GM21786 (cell line): ENCODE data around the gene DCAKD.
A peak's percentile ranks its signal among the peaks of the same experiment; 100 is the strongest.
"Not testable (repeated sequence)": the region's sequence is repeated elsewhere in the genome, so short reads cannot be mapped to it uniquely, and the experiment has no call there.

ENCODE experiments used
- ATAC-seq: cut with Tn5 transposase; IDR thresholded peaks from one replicate; pipeline ENCODE4 v1.9.1; 2021; ENCODE audit not compliant: unreplicated experiment

The DCAKD gene

DNA sequence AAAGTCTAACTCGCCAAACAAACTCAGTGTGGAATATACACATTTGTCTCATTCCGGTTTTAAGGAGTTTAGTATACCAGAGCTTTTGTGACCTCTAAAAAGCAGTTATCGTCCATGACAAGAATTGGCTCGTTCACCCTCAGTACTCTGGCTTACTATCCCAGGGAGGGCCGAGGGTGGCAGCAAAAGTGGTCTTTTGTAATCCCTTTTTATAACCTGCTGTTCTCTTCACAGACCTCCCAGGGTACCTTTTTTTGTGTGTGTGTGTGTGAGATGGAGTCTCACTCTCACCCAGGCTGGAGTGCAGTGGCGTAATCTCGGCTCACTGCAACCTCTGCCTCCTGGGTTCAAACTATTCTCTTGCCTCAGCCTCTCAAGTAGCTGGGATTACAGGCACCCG is 18.6 kb upstream of the DCAKD start:
- ATAC-seq, result no peak

- ATAC-seq, result no peak
These were observed 16.2 kb upstream of the DCAKD start for GRCh38 chr17:45067637-45068036.

GRCh38 chr17:45063198-45063597 is 11.8 kb upstream of the DCAKD start:
- ATAC-seq, result no peak

DNA sequence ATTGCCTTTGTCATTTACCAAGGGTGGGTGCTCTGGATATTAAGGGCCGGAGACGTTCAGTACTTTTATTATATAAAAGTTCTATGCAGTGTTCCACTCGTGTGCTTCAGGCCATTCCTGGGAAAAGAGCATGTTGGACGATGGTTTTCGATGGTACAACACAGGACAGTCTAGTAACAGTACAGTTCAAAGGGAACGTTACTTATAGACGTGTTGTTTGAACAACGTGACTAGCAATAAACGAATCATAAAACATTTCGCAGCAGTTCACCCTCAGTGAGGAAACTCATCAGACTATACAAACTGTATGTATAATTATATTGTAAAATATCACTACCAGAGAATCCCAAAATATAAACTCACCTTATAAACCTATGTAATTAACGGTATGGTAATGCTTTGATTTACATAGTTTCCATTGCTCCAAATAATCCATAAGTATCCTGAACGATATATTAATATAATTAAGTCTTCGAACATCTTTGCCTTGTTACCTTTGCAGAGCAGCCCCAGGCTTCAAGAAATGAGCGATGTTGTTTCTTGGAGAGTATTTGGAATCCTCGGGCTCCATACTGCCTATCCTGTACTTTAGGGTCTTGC is 10.3 kb upstream of the DCAKD start:
- no peak for ATAC-seq

GRCh38 chr17:45060797-45061605 is 9.6 kb upstream of the DCAKD start, which contains the start of gene NMT1:
Gene NMT1 (plus strand): TSS chr17:45061317. CDS start chr17:45061330, 13 bp downstream.
- peak; percentile 90 for ATAC-seq

DNA sequence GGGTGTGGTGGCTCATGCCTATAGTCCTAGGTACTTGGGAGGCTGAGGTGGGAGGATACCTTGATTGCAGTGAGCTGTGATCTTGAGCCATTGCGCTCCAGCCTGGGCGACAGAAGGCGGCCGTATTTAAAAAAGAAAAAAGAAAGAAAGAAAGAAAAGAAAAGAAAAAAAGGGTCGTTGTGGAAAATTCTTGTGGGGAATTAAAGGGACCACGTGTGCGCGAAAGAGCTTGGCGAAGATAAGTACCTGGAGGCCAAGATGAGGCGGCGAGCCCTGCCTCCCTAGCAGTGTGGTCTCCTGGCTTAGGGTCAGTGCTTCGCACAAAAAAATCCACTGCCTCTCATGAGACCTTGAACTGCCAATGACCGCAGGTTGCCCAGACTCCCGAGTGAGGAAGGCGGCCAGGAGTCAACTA is 9.0 kb upstream of the DCAKD start:
- peak; percentile 2 for ATAC-seq

DNA sequence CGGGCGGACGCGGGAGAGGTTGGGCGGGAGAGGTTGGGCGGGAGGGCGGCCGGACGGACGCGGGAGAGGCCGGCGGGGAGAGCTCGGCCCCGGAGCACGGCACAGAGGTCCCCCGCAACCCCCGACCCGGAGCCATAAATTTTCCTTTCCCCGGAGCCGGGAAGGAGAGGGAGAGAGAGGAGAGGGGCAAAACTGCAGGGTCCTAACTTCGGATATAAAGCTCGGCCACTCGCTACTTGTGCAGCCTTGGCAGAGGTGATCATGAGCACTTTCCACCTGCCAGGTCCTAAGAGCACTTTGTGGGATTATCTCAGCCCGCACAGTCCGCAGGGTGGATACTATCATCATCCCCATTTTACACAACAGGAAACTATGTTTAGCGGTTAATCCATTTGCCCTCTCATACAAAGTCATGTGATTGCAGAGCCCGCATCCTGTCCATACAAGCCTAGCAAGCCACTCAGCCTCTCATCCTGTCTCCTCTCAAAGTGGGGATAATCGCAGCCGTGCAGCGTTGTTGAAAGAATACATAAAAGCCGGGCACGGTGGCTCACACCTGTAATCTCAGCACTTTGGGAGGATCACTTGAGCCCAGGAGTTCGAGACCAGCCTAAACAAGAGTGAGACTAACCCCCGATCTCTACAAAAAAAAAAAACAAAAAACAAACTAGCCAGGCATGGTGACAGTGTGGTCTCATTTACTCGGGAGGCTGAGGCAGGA is 780 bp upstream of the DCAKD start:
- no peak for ATAC-seq

- ATAC-seq, result not testable (repeated sequence)
These were observed 254 bp upstream of the DCAKD start for GRCh38 chr17:45051720-45052051.

- ATAC-seq, result no peak
These were observed 862 bp downstream of the DCAKD start for GRCh38 chr17:45050481-45051059.

DNA sequence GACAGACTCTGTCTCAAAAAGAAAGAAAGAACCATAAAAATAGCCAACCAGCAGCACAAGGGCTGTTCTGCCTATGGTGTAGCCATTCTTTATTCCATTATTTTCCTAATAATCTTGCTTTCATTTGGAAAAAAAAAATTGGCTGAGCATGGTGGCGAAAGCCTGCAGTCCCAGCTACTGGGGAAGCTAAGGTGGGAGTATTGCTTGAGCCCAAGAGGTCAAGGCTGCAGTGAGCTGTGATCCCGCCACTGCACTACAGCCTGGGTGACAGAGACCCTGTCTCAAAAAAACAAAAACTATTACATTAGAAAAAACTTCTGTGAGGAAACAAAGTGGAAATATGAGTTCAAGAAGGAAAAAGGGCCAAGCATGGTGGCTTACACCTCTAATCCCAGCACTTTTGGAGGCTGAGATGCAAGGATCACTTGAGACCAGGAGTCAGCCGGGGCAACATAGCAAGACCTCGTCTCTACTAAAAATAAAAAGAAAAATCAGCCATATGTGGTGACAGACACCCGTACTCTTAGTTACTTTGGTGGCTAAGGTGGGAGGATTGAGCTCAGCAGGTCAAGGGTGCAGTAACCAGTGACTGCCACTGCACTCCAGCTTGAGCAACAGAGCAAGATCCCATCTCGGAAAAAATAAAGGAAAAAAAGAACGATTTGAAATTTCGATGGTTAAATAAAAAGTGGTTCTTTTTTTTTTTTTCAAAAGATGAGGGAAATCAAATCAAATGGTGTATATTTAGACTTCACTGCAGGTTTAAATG is 2.5 kb downstream of the DCAKD start:
- ATAC-seq, result no peak

DNA sequence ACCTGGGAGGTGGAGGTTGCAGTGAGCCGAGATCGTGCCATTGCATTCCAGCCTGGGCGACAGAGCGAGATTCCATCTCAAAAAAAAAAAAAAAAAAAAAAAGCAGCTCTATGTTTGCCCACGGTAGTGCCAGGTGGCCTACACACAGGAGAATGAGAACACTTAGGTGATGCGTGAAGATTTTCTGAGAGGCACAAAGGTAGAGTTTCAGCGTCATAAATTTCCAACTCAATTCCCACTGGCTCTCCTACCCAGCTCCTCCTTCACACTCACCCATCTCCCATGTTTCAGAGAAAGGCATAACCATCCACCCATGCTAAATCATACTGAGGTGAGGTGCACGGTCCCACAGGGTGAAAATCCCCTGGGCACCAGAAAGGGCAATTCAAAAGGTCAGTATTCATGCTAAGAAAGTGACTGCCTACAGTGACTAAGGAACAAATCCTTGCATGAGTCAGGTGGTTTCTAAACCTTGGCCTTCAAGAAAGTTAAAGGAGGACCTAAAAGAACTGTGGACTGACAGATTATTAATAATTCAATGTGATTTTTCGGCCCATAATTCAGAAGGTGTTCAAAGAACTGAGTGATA is 4.8 kb downstream of the DCAKD start:
- no peak for ATAC-seq

GRCh38 chr17:45043813-45044540 is 7.5 kb downstream of the DCAKD start:
- ATAC-seq, result no peak

DNA sequence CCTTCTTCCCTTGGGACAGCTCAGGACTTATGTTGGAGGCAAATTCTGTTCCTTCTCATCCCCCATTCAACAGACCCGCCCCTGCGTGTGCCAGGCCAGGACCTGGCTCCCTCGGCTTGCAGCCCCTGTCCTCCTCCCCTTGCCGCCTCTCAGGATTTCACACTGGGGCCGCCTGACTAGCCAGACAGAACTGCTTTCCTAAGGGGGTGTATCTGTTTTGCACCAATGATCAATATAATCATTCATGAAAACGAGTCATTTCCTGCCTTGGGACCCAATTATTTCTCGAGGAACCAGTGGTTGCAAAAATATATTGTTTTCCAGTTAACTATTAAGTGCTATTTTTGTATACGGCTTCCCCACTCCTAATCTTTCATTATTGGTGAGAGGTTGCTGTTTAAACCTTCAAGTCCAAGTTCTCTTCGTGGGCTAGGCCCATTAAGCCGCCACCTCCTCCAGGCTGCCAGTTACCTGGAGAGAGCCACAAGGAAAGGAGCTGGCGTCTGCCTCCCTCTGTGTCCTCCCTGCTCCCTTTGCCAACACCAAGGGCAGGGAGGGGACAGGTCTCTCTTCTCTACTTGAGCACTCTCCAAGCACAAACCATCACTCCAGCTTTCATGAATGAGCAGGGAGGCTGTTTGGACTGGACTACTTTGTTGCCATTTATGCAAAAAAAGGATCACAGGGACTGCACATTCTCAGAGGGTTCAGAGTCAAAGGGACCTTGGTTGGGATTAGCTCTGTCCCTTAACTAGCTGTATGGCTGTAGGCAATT is 8.9 kb downstream of the DCAKD start:
- ATAC-seq, result no peak

GRCh38 chr17:45040459-45040858 is 11.0 kb downstream of the DCAKD start:
- no peak for ATAC-seq

GRCh38 chr17:45038728-45039634 is 12.5 kb downstream of the DCAKD start:
- no peak for ATAC-seq

GRCh38 chr17:45036691-45037090 is 14.7 kb downstream of the DCAKD start:
- ATAC-seq, result no peak

GRCh38 chr17:45035848-45036247 is 15.6 kb downstream of the DCAKD start:
- ATAC-seq, result no peak

- ATAC-seq, result no peak
These were observed 16.8 kb downstream of the DCAKD start for GRCh38 chr17:45034599-45034998.
